ENCODE data around the gene KDELR1. TPM values are rescaled to one million over a fixed set of nuclear protein-coding genes. Genes with fewer than 3 reads are reported as not detected.
A peak's percentile ranks its signal among the peaks of the same experiment; 100 is the strongest.

Gene KDELR1
- total and polyA plus RNA-seq, 9 of the 15 experiments (the other 6 are each of a cell fraction or from before 2014, with no cell fraction given), result 6.1 to 165 (median 58.5) TPM

DNA sequence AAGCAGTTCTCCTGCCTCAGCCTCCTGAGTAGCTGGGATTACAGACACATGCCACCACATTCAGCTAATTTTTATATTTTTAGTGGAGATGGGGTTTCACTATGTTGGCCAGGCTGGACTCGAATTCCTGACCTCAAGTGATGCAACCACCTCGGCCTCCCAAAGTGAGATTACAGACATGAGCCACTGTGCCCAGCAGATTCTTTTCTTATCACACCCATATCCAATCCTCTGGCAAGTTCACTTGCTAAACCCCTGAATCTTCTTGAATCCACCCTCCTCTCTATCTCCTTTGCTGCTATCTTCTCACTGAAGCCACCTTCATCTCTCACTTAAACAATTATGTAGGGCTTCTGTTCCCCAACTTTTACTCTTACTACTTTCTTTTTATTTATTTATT lies 45.2 kb downstream of the KDELR1 start:
- CTCF ChIA-PET (ENCODE audit: low intra/inter-chr PET ratio), result no interaction called here
- FAIRE-seq (no peak), DNase-seq (ENCODE audit: extremely low read depth in 1 of 4, low spot score in 3 of 4) (no peak), ATAC-seq (no peak)
- Histone ChIP-seq H3K9me1 (ENCODE audit: control insufficient read depth, insufficient read depth, low read length) (no peaks in the 10 kb centered on the region), H3K4me3 (no peak overlapping the region), H3K36me3 (ENCODE audit: control insufficient read depth, insufficient read depth, low read length) (peaks cover 4% of the 10 kb centered on the region; the same call in 2 of the 3 replicates), H2AFZ (ENCODE audit: low read depth, low read length) (no peak overlapping the region), H3K27me3 (ENCODE audit: control insufficient read depth in 2 of 2, insufficient read depth in 2 of 2, low read length in 2 of 2) (no peaks in the 10 kb centered on the region), H4K20me1 (replicated peaks; ENCODE audit: control insufficient read depth, insufficient read depth, low read length) (no peaks in the 10 kb centered on the region), H3K4me2 (ENCODE audit: insufficient read depth, low read length) (no peak overlapping the region), H3K79me2 (ENCODE audit: control insufficient read depth, insufficient read depth, low read length) (no peaks in the 10 kb centered on the region), H3K4me1 (replicated peaks in 1 of 2; ENCODE audit: control insufficient read depth in 2 of 2, insufficient read depth in 2 of 2, low read length in 2 of 2) (peaks cover 0 to 14% of the 10 kb centered on the region in 2 experiments; a peak in 3 of 5 replicates), H3K27ac (ENCODE audit: extremely low read depth, low read depth, low read length) (no peak overlapping the region), H3K9ac (ENCODE audit: insufficient read depth in 1 of 2, low read depth in 2 of 2, low read length in 2 of 2) (no peak overlapping the region), H3K9me3 (replicated peaks; ENCODE audit: control insufficient read depth, insufficient read depth, low read depth, low read length) (no peaks in the 10 kb centered on the region)
- no peak for TF ChIP-seq BRD4 (IDR thresholded peaks at IDR 0.05)
- no peak for TF ChIP-seq NR1H2 (CRISPR knock-in tag; IDR thresholded peaks at IDR 0.05)
- peak; percentile 45 for TF ChIP-seq ATF3 (IDR thresholded peaks at IDR 0.05)
- TF ChIP-seq ATF3 (CRISPR knock-in tag; conservative IDR thresholded peaks at IDR 0.05), result no peak
- TF ChIP-seq CEBPB (tag; IDR thresholded peaks at IDR 0.05), result peak; percentile 32; the same call in 1 of the 2 replicates
- no peak for TF ChIP-seq HDAC6 (IDR thresholded peaks at IDR 0.05; ENCODE audit: low read depth, low read length)
- TF ChIP-seq CEBPG (CRISPR knock-in tag; IDR thresholded peaks at IDR 0.05), result no peak
- peak; percentile 23 to 44; a peak in 2 of 4 replicates for TF ChIP-seq CEBPG (tag; conservative IDR thresholded peaks at IDR 0.05 in 1 of 2, IDR thresholded peaks at IDR 0.05 in 1 of 2)
- POLR2A ChIA-PET, result no interaction called here
- 13% methylated on average over 2 of the region's 2 CpGs for WGBS (ENCODE audit: insufficient coverage, low coverage, missing lambda C conversion rate)
- intact Hi-C loops (cut with micrococcal nuclease) (no loop called here), in situ Hi-C loops (cut with MboI) (loop anchor here (5.0 kb wide), 1 partner anchor 44 kb away; no protein-coding TSS in a partner anchor)
- BruUV-seq (replicated peaks), result no TSS peak

Measured in K562 (cell line).